Gastrocnemius medialis (tissue), 4 donors: ENCODE data around the gene POFUT1.

Experiments used
- POLR2A ChIP-seq, 2 donors: fragments of 450-650 bp; IDR thresholded peaks; one replicate each; pipeline ENCODE4 v1.6.1; 2017; ENCODE audit warnings: antibody characterized with exemption in 2 of 2, mild to moderate bottlenecking in 2 of 2, moderate library complexity in 2 of 2
- TF ChIP-seq, protein P1 (sequence below), 5 experiments: fragments of 450-650 bp in 3 of 5; fragments of 200-600 bp in 2 of 5; sonication (generic) in 2 of 5; IDR thresholded peaks in 4 of 5; conservative IDR thresholded peaks in 1 of 5; 1 replicate in 4 of 5; 2 replicates in 1 of 5; pipeline ENCODE4 v1.5.1; 2016 to 2019; ENCODE audit warnings: antibody characterized with exemption in 5 of 5, mild to moderate bottlenecking in 3 of 5, moderate library complexity in 3 of 5

DNA sequence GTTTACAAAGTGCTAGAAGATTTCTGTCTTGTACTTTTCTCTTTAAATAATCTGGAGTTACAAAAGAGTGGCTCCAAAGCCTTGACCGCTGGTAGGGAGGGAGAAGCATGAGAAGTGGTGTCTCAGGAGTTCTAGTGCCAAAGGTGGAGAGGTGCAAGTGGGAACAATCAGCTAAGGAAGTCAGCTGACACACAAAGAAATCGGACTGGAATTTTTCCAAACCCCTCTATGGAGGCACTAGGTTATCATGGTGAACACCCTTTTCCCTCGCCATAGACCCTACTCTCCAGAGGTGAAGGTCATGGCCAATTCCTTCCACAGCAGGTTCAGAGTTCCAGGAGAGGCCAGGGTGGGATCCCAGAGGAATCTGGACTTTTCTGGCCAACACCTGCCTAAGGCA lies 15.0 kb upstream of the POFUT1 start:
- TF ChIP-seq, protein P1, sequence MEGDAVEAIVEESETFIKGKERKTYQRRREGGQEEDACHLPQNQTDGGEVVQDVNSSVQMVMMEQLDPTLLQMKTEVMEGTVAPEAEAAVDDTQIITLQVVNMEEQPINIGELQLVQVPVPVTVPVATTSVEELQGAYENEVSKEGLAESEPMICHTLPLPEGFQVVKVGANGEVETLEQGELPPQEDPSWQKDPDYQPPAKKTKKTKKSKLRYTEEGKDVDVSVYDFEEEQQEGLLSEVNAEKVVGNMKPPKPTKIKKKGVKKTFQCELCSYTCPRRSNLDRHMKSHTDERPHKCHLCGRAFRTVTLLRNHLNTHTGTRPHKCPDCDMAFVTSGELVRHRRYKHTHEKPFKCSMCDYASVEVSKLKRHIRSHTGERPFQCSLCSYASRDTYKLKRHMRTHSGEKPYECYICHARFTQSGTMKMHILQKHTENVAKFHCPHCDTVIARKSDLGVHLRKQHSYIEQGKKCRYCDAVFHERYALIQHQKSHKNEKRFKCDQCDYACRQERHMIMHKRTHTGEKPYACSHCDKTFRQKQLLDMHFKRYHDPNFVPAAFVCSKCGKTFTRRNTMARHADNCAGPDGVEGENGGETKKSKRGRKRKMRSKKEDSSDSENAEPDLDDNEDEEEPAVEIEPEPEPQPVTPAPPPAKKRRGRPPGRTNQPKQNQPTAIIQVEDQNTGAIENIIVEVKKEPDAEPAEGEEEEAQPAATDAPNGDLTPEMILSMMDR (IDR thresholded peaks at IDR 0.05 in 4 of 5, conservative IDR thresholded peaks at IDR 0.05 in 1 of 5), result no peak
- no peak for TF ChIP-seq POLR2A (IDR thresholded peaks at IDR 0.05)
